WERI-Rb-1 (cell line): ENCODE results near the gene THPO.

Experiments used
- DNase-seq: peaks from one replicate; pipeline ENCODE4 v3.0.0-alpha.2; 2020
- H3K27ac ChIP-seq: fragments of 250-450 bp; sonication (Bioruptor Pico); 2 replicates; pipeline ENCODE4 v1.5.1; 2020; ENCODE audit warnings: mild to moderate bottlenecking, moderate library complexity
- H3K27me3 ChIP-seq: fragments of 250-450 bp; sonication (Bioruptor Pico); 2 replicates; pipeline ENCODE4 v1.5.1; 2021; ENCODE audit warnings: mild to moderate bottlenecking, low read depth, moderate library complexity; ENCODE audit not compliant: insufficient read depth, severe bottlenecking
- H3K36me3 ChIP-seq: fragments of 250-450 bp; sonication (Bioruptor Pico); 2 replicates; pipeline ENCODE4 v1.5.1; 2020; ENCODE audit warnings: mild to moderate bottlenecking, moderate library complexity
- H3K4me3 ChIP-seq: 2 replicates; pipeline ENCODE4 v1.5.1; 2011; ENCODE audit warnings: low read depth, mild to moderate bottlenecking, control low read depth, low read length
- H3K9me3 ChIP-seq: fragments of 250-450 bp; sonication (Bioruptor Pico); 2 replicates; pipeline ENCODE4 v1.5.1; 2021; ENCODE audit warnings: mild to moderate bottlenecking, moderate library complexity; ENCODE audit not compliant: severe bottlenecking
- CTCF ChIP-seq: IDR thresholded peaks from 2 replicates; pipeline ENCODE4 v1.5.1; 2011; ENCODE audit warnings: low read depth, mild to moderate bottlenecking, control low read depth, inconsistent platforms, low read length

THPO gene

GRCh38 chr3:184372296-184372821 is 5.6 kb downstream of the THPO start:
- H3K27ac ChIP-seq = no peak overlapping the region
- no peak for DNase-seq
- no peak for TF ChIP-seq CTCF
- no peaks in the 10 kb centered on the region for H3K9me3 ChIP-seq
- no peaks in the 10 kb centered on the region for H3K27me3 ChIP-seq
- peaks cover 28% of the 10 kb centered on the region for H3K36me3 ChIP-seq
- no peak overlapping the region for H3K4me3 ChIP-seq

DNA sequence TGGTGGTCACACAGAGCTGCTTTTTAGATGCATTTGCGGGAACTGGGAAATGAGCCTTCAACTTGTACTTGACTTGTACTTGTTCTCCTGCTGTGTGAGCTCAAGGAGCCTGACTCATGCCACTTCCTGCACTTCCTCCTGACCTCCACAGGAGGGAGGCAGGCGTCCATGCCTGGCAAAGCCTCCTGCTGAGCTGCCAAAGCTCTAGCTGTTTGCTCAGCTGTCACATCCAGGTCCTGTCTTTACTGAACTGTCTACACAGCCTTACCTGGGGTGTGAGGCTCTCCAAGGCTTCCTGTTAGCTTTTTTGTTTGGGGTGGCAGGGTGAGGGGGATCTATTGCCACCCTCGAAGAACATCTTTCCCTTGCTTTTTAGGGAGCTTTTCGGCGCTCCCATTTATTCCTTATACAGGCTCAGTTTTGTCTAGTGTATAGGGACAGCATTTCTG is 6.4 kb downstream of the THPO start:
- Histone ChIP-seq H3K27me3 (no peaks in the 10 kb centered on the region), H3K27ac (no peak overlapping the region; the same call in 1 of the 2 replicates), H3K9me3 (no peaks in the 10 kb centered on the region), H3K36me3 (peaks cover 35% of the 10 kb centered on the region), H3K4me3 (no peak overlapping the region)
- peak; percentile 84 for DNase-seq
- peak; percentile 99 for TF ChIP-seq CTCF

GRCh38 chr3:184368586-184369183 is 9.3 kb downstream of the THPO start:
- H3K27ac ChIP-seq = no peak overlapping the region

GRCh38 chr3:184368116-184368515 is 9.9 kb downstream of the THPO start:
- Histone ChIP-seq H3K9me3 (no peaks in the 10 kb centered on the region), H3K36me3 (peaks cover 51% of the 10 kb centered on the region), H3K27me3 (no peaks in the 10 kb centered on the region), H3K4me3 (no peak overlapping the region), H3K27ac (no peak overlapping the region)
- DNase-seq = no peak
- no peak for TF ChIP-seq CTCF

More at GRCh38 chr3:184368586-184369183, 9.3 kb downstream of the THPO start:
- peaks cover 51% of the 10 kb centered on the region for H3K36me3 ChIP-seq
- no peak overlapping the region for H3K4me3 ChIP-seq
- H3K27me3 ChIP-seq = no peaks in the 10 kb centered on the region
- H3K9me3 ChIP-seq = no peaks in the 10 kb centered on the region
- no peak for DNase-seq
- TF ChIP-seq CTCF = no peak

GRCh38 chr3:184366619-184367289 is 11.3 kb downstream of the THPO start:
- Histone ChIP-seq H3K4me3 (no peak overlapping the region), H3K27ac (no peak overlapping the region), H3K27me3 (no peaks in the 10 kb centered on the region), H3K36me3 (peaks cover 49% of the 10 kb centered on the region), H3K9me3 (no peaks in the 10 kb centered on the region)
- no peak for TF ChIP-seq CTCF
- DNase-seq = no peak
